BJ (cell line): ENCODE data around the gene WTAP. TPM values are rescaled to one million over a fixed set of nuclear protein-coding genes. Genes with fewer than 3 reads are reported as not detected.

Experiments used
- CTCF ChIA-PET: fragments of 350-600 bp; formaldehyde crosslinking; extraction: SDS; loops from one replicate; lab custom pipeline; 2021; ENCODE audit warnings: antibody characterized with exemption, inconsistent platforms; lab: Yijun Ruan, JAX
- POLR2A ChIA-PET: fragments of 300-600 bp; sonication (Branson Sonifier 250); formaldehyde crosslinking; extraction: SDS; loops from one replicate; lab custom pipeline; 2021; ENCODE audit warnings: antibody characterized with exemption; lab: Charles Lee
- DNase-seq: peaks from one replicate; pipeline ENCODE4 v3.0.0-alpha.2; 2011; ENCODE audit warnings: low read depth
- H3K27me3 ChIP-seq: 2 replicates; pipeline ENCODE4 v1.6.0; 2011; ENCODE audit warnings: low read length; ENCODE audit not compliant: control insufficient read depth, insufficient read depth
- H3K36me3 ChIP-seq: 2 replicates; pipeline ENCODE4 v1.5.1; 2011; ENCODE audit warnings: low read length; ENCODE audit not compliant: control insufficient read depth, insufficient read depth
- H3K4me3 ChIP-seq: 2 replicates; pipeline ENCODE4 v1.5.1; 2011; ENCODE audit warnings: low read depth, mild to moderate bottlenecking, control low read depth, low read length
- polyA plus RNA-seq: library from polyadenylated mRNA; depleted of rRNA; stranded (reverse); fragments of >200 nt; gene quantifications from 2 replicates; pipeline ENCODE4 v1.2.3, GENCODE V29; 2011
- TF ChIP-seq, protein P1 (sequence below): IDR thresholded peaks from 2 replicates; pipeline ENCODE4 v1.5.1; 2011; ENCODE audit warnings: low read depth, mild to moderate bottlenecking, control low read depth, inconsistent platforms, low read length, moderate library complexity; ENCODE audit not compliant: insufficient read depth

Gene WTAP
- polyA plus RNA-seq, 1 experiment, result 10.0 TPM

DNA sequence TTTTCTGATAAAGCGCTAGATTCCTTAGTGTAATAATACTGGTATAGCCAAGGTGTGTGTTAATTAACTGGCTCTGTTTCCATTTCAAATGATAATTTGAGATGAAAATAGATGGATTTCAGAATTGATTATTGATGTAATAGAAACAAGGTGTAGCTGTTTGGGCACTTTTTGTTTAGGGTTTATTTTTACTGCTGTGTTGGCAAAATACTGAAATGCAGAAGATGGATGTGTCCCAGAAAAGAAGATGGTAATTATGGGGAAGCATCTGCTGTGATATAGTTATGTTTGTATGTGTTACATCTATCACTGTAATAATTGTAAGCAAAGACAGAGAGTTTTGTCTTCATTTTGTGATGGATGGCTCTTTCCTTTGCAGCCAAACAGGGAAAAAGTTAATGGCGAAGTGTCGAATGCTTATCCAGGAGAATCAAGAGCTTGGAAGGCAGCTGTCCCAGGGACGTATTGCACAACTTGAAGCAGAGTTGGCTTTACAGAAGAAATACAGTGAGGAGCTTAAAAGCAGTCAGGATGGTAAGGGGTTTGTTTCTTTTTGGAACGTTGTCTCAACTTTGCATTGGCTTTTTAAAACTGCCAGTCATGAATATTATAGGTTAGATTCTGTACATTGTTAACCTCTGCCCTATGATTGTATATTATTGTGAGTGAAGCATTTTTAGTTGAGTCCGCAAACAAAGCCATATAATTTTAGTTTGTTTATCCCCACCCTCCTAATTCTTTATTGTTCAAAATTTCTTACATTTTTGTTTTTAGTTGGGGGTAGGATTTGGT lies 26.0 kb downstream of the WTAP start:
- CTCF ChIA-PET, result interaction anchor here (1.3 kb wide), 1 partner anchor 19 kb away, joined by 3 read pairs; no protein-coding TSS in a partner anchor
- H3K4me3 ChIP-seq, result no peak overlapping the region
- H3K36me3 ChIP-seq, result peaks cover 15% of the 10 kb centered on the region
- POLR2A ChIA-PET, result no interaction called here
- no peak for DNase-seq
- TF ChIP-seq, protein P1, sequence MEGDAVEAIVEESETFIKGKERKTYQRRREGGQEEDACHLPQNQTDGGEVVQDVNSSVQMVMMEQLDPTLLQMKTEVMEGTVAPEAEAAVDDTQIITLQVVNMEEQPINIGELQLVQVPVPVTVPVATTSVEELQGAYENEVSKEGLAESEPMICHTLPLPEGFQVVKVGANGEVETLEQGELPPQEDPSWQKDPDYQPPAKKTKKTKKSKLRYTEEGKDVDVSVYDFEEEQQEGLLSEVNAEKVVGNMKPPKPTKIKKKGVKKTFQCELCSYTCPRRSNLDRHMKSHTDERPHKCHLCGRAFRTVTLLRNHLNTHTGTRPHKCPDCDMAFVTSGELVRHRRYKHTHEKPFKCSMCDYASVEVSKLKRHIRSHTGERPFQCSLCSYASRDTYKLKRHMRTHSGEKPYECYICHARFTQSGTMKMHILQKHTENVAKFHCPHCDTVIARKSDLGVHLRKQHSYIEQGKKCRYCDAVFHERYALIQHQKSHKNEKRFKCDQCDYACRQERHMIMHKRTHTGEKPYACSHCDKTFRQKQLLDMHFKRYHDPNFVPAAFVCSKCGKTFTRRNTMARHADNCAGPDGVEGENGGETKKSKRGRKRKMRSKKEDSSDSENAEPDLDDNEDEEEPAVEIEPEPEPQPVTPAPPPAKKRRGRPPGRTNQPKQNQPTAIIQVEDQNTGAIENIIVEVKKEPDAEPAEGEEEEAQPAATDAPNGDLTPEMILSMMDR, result no peak
- no peaks in the 10 kb centered on the region for H3K27me3 ChIP-seq

DNA sequence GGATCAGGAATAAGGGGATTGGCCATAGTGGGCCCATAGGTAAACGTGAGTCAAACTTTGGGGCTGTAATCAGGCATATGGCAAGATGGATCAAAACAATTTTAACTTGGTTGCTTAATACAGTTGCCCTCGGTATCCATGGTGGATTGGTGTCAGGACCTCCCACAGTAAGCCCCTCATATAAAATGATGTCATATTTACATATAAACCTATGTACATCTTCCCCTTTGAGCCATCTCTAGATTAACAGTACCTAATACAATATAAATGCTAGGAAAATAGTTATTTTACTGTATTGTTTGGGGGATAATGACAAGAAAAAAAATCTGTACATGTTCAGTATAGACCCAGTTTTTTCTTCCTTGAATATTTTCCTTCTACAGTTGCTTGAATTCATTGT lies 27.1 kb downstream of the WTAP start:
- CTCF ChIA-PET, result interaction anchor here (0.8 to 1.5 kb wide), 2 partner anchors 34 to 62 kb away, joined by 3 read pairs; no protein-coding TSS in a partner anchor
- H3K36me3 ChIP-seq, result peaks cover 15% of the 10 kb centered on the region

DNA sequence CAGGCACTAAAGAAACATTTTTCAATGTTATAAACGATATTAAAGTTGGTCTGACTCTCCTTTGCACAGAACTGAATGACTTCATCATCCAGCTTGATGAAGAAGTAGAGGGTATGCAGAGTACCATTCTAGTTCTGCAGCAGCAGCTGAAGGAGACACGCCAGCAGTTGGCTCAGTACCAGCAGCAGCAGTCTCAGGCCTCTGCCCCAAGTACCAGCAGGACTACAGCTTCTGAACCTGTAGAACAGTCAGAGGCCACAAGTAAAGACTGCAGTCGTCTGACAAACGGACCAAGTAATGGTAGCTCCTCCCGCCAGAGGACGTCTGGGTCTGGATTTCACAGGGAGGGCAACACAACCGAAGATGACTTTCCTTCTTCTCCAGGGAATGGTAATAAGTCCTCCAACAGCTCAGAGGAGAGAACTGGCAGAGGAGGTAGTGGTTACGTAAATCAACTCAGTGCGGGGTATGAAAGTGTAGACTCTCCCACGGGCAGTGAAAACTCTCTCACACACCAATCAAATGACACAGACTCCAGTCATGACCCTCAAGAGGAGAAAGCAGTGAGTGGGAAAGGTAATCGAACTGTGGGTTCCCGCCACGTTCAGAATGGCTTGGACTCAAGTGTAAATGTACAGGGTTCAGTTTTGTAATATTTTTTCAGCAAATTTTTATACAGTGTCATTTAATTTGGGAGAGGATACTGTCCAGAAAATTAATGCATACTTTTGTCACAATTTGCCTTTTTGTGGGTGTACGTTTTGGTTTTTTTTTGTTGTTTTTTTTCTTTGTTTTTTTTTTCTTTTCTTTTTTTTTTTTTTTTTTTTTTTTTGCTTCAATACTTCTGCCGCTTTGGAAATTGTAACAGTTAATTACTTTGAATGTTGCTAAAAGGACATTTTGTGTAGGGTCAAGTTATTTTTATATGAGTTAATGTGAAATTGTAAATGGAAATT lies 27.9 kb downstream of the WTAP start:
- POLR2A ChIA-PET, result no interaction called here
- Histone ChIP-seq H3K4me3 (no peak overlapping the region), H3K27me3 (no peaks in the 10 kb centered on the region), H3K36me3 (peaks cover 13% of the 10 kb centered on the region)
- no peak for DNase-seq
- TF ChIP-seq, protein P1, result no peak
- CTCF ChIA-PET, result interaction anchor here (0.8 to 1.5 kb wide), 2 partner anchors 35 to 63 kb away, joined by 3 read pairs; no protein-coding TSS in a partner anchor

More for the DNA sequence above, 27.1 kb downstream of the WTAP start:
- H3K4me3 ChIP-seq, result no peak overlapping the region
- POLR2A ChIA-PET, result no interaction called here
- DNase-seq, result no peak
- TF ChIP-seq, protein P1, result no peak
- no peaks in the 10 kb centered on the region for H3K27me3 ChIP-seq

DNA sequence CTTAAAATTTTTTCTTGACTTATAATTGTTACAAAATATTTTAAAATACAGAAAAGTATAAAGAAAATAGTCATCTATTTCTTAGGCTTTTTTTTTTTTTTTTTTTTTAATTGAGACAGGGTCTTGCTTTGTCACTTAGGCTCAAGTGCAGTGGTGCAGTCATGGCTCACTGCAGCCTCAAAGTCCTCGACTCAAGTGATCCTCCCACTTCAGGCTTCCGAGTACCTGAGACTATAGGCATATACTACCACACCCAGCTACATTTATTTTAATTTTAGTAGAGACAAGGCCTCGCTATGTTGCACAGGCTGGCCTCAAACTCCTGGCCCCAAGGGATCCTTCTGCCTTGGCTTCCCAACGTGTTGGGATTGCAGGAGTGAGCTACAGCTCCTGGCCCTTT lies 29.2 kb downstream of the WTAP start:
- ChIA-PET CTCF (interaction anchor here (1.0 kb wide), 1 partner anchor 24 kb away, joined by 3 read pairs; no protein-coding TSS in a partner anchor), POLR2A (no interaction called here)
- DNase-seq, result no peak
- Histone ChIP-seq H3K27me3 (no peaks in the 10 kb centered on the region), H3K36me3 (peaks cover 11% of the 10 kb centered on the region), H3K4me3 (no peak overlapping the region)
- TF ChIP-seq, protein P1, result no peak
